ENCODE results near the gene ZCCHC17. TPM values are rescaled to one million over a fixed set of nuclear protein-coding genes. Genes with fewer than 3 reads are reported as not detected.

ZCCHC17 gene
- total RNA-seq, 1 donor from 2014 or later = 26.2 TPM

DNA sequence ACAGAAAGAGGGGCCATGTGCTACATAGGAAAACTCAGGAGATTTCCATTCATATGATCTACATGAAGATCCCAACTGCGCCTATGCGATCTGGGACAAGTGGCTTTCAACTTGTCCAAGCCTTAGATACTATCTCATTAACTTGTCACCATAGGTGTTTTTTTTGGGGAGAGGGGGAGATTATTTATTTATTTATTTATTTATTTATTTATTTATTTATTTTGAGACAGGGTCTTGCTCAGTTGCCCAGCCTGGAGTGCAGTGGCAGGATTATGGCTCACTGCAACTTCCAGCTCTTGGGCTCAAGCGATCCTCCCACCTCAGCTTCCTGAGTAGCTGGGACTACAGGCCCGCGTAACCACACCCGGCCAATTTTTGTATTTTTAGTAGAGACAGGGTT, 64.8 kb downstream of the ZCCHC17 start:
- Mint-ChIP-seq H3K27me3 (ENCODE audit: low read depth) (no peaks in the 10 kb centered on the region), H3K36me3 (ENCODE audit: low read depth) (peaks cover 25% of the 10 kb centered on the region), H3K4me3 (ENCODE audit: low read depth) (no peak overlapping the region), H3K4me1 (ENCODE audit: low read depth) (peaks cover 1% of the 10 kb centered on the region), H3K27ac (no peak overlapping the region), H3K9me3 (no peaks in the 10 kb centered on the region)
- no peak for DNase-seq (ENCODE audit: low spot score)
- intact Hi-C loops (cut with micrococcal nuclease) = no loop called here

DNA sequence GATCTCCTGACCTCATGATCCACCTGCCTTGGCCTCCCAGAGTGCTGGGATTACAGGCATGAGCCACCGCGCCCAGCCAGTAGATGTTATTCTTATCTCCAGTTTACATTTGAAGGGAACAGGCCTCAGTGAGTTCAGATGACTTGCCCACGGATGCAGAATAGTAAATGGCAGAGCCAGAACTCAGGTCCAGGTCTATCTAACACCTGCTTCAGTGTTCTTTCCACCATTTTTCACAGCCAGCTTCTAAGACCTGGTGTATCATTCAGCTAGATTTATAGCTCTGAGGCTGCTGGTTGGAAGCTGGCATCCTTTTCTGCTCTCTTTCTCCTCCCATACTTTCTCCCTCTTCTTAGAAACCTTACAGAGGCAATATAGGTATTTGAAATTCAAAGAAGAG, 65.2 kb downstream of the ZCCHC17 start:
- Mint-ChIP-seq H3K27ac (no peak overlapping the region), H3K4me3 (ENCODE audit: low read depth) (no peak overlapping the region), H3K4me1 (ENCODE audit: low read depth) (peaks cover 1% of the 10 kb centered on the region), H3K27me3 (ENCODE audit: low read depth) (no peaks in the 10 kb centered on the region), H3K36me3 (ENCODE audit: low read depth) (peaks cover 25% of the 10 kb centered on the region), H3K9me3 (no peaks in the 10 kb centered on the region)
- no peak for DNase-seq (ENCODE audit: low spot score)
- intact Hi-C loops (cut with micrococcal nuclease) = no loop called here

DNA sequence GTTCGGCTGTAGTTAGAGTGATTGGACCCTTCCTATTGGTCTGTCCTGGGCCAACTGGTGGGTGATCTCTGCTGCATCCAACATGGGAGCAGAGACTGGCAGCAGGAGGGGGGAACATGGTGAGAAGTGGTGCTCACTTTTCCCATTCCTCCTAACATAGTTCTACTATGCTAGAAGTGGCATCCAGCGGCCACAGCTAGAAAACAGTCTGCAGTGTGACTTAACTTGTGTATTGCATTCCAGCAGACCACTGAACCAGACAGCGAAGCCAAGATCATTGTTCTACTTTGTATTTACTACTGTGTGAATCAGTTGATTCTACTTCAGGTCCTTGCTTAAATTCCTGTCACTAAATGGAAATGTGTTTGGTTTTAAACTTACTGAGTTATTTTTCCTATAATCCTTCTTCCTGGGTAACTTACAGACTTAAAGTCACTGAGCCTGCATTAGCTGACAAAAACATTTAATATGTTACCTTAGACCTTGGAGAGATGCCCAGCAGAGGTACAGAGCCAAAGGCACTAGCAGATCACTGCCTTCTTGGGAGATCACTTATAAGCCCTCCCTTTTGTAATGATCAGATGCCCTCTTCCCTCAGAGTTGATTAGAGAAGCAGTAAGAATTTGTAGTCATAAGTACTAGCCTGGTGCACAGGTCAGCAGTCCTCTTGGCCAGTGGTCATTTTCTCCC, 67.9 kb downstream of the ZCCHC17 start:
- H3K4me3 Mint-ChIP-seq (ENCODE audit: low read depth) = no peak overlapping the region
- peaks cover 10% of the 10 kb centered on the region for H3K36me3 Mint-ChIP-seq (ENCODE audit: low read depth)
- no peaks in the 10 kb centered on the region for H3K9me3 Mint-ChIP-seq
- no peaks in the 10 kb centered on the region for H3K27me3 Mint-ChIP-seq (ENCODE audit: low read depth)
- H3K4me1 Mint-ChIP-seq (ENCODE audit: low read depth) = peaks cover 2% of the 10 kb centered on the region
- H3K27ac Mint-ChIP-seq = no peak overlapping the region
- intact Hi-C loops (cut with micrococcal nuclease) = no loop called here
- no peak for DNase-seq (ENCODE audit: low spot score)

GRCh38 chr1:31366796-31367195, 70.0 kb downstream of the ZCCHC17 start:
- intact Hi-C loops (cut with micrococcal nuclease) = no loop called here

DNA sequence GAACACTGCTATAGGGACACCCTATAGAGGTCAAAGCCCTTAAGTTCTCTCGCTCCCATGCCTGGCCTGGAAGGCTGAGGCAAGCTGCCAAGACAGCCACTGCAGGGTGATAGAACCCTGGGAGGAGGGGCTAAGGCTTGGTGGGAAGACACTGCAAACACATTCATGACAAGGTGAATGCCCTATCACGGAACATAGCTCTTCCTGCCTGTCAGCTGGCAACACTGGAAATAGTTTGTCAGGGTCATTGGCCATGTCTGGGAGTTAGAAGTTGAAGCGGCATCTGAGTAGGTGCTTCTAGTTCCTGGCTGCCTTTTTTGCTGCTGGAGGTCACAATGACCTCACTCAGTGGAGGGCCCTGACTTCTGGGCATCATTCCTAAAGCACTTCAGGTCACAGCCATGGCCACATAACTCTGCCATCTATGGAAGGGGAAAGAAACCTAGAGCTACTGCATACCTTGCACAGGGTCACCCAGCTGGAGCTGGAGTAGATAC, 71.8 kb downstream of the ZCCHC17 start:
- Mint-ChIP-seq H3K4me3 (ENCODE audit: low read depth) (no peak overlapping the region), H3K36me3 (ENCODE audit: low read depth) (peaks cover 10% of the 10 kb centered on the region), H3K27me3 (ENCODE audit: low read depth) (peaks cover 9% of the 10 kb centered on the region), H3K27ac (no peak overlapping the region), H3K4me1 (ENCODE audit: low read depth) (peaks cover 11% of the 10 kb centered on the region), H3K9me3 (no peaks in the 10 kb centered on the region)
- intact Hi-C loops (cut with micrococcal nuclease) = no loop called here
- DNase-seq (ENCODE audit: low spot score) = no peak

More at GRCh38 chr1:31366796-31367195, 70.0 kb downstream of the ZCCHC17 start:
- H3K27ac Mint-ChIP-seq = no peak overlapping the region
- DNase-seq (ENCODE audit: low spot score) = no peak
- H3K4me3 Mint-ChIP-seq (ENCODE audit: low read depth) = no peak overlapping the region
- H3K27me3 Mint-ChIP-seq (ENCODE audit: low read depth) = no peaks in the 10 kb centered on the region
- peaks cover 10% of the 10 kb centered on the region for H3K36me3 Mint-ChIP-seq (ENCODE audit: low read depth)
- H3K4me1 Mint-ChIP-seq (ENCODE audit: low read depth) = peaks cover 2% of the 10 kb centered on the region
- H3K9me3 Mint-ChIP-seq = no peaks in the 10 kb centered on the region

DNA sequence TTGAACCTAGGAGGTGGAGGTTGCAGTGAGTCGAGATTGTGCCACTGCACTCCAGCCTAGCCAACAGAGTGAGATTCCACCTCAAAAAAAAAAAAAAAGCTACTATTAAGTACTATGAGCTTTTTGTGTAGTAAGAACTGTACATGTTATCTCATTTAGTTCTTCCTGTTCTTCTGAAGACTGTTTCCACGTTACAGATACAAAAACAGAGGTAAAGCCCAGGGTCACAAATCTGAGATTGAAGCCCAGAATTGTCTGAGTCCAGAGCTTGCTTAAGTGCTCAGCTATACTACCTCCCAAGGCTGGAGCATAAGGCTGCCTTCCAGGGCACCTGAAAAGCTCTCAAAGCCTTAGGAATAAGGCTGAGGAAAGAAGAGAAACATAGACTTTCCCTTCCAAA, 73.2 kb downstream of the ZCCHC17 start:
- Mint-ChIP-seq H3K4me3 (ENCODE audit: low read depth) (no peak overlapping the region), H3K9me3 (no peaks in the 10 kb centered on the region), H3K27me3 (ENCODE audit: low read depth) (peaks cover 11% of the 10 kb centered on the region), H3K36me3 (ENCODE audit: low read depth) (peaks cover 1% of the 10 kb centered on the region), H3K4me1 (ENCODE audit: low read depth) (peaks cover 14% of the 10 kb centered on the region), H3K27ac (no peak overlapping the region)
- intact Hi-C loops (cut with micrococcal nuclease) = no loop called here
- DNase-seq (ENCODE audit: low spot score) = no peak

- H3K4me1 Mint-ChIP-seq (ENCODE audit: low read depth) = peaks cover 14% of the 10 kb centered on the region
- DNase-seq (ENCODE audit: low spot score) = no peak
- H3K27ac Mint-ChIP-seq = no peak overlapping the region
- intact Hi-C loops (cut with micrococcal nuclease) = no loop called here
- H3K9me3 Mint-ChIP-seq = no peaks in the 10 kb centered on the region
- no peaks in the 10 kb centered on the region for H3K36me3 Mint-ChIP-seq (ENCODE audit: low read depth)
- peaks cover 11% of the 10 kb centered on the region for H3K27me3 Mint-ChIP-seq (ENCODE audit: low read depth)
- no peak overlapping the region for H3K4me3 Mint-ChIP-seq (ENCODE audit: low read depth)
Observed at GRCh38 chr1:31370565-31370964, 73.7 kb downstream of the ZCCHC17 start.

- Mint-ChIP-seq H3K4me1 (ENCODE audit: low read depth) (peaks cover 14% of the 10 kb centered on the region), H3K27ac (no peak overlapping the region), H3K4me3 (ENCODE audit: low read depth) (no peak overlapping the region), H3K9me3 (no peaks in the 10 kb centered on the region), H3K36me3 (ENCODE audit: low read depth) (no peaks in the 10 kb centered on the region), H3K27me3 (ENCODE audit: low read depth) (peaks cover 11% of the 10 kb centered on the region)
- no peak for DNase-seq (ENCODE audit: low spot score)
- intact Hi-C loops (cut with micrococcal nuclease) = no loop called here
Observed at GRCh38 chr1:31371121-31371959, 74.5 kb downstream of the ZCCHC17 start.

- intact Hi-C loops (cut with micrococcal nuclease) = no loop called here
- Mint-ChIP-seq H3K27ac (no peak overlapping the region), H3K36me3 (ENCODE audit: low read depth) (no peaks in the 10 kb centered on the region), H3K27me3 (ENCODE audit: low read depth) (peaks cover 11% of the 10 kb centered on the region), H3K4me1 (ENCODE audit: low read depth) (peaks cover 15% of the 10 kb centered on the region), H3K4me3 (ENCODE audit: low read depth) (no peak overlapping the region), H3K9me3 (no peaks in the 10 kb centered on the region)
- no peak for DNase-seq (ENCODE audit: low spot score)
Observed at GRCh38 chr1:31372051-31372450, 75.2 kb downstream of the ZCCHC17 start.

GRCh38 chr1:31372751-31373055, 75.9 kb downstream of the ZCCHC17 start:
- no peak overlapping the region for H3K4me3 Mint-ChIP-seq (ENCODE audit: low read depth)
- intact Hi-C loops (cut with micrococcal nuclease) = no loop called here
- no peaks in the 10 kb centered on the region for H3K9me3 Mint-ChIP-seq
- no peak for DNase-seq (ENCODE audit: low spot score)
- no peak overlapping the region for H3K27ac Mint-ChIP-seq
- H3K4me1 Mint-ChIP-seq (ENCODE audit: low read depth) = peaks cover 15% of the 10 kb centered on the region
- no peaks in the 10 kb centered on the region for H3K36me3 Mint-ChIP-seq (ENCODE audit: low read depth)
- peaks cover 11% of the 10 kb centered on the region for H3K27me3 Mint-ChIP-seq (ENCODE audit: low read depth)

DNA sequence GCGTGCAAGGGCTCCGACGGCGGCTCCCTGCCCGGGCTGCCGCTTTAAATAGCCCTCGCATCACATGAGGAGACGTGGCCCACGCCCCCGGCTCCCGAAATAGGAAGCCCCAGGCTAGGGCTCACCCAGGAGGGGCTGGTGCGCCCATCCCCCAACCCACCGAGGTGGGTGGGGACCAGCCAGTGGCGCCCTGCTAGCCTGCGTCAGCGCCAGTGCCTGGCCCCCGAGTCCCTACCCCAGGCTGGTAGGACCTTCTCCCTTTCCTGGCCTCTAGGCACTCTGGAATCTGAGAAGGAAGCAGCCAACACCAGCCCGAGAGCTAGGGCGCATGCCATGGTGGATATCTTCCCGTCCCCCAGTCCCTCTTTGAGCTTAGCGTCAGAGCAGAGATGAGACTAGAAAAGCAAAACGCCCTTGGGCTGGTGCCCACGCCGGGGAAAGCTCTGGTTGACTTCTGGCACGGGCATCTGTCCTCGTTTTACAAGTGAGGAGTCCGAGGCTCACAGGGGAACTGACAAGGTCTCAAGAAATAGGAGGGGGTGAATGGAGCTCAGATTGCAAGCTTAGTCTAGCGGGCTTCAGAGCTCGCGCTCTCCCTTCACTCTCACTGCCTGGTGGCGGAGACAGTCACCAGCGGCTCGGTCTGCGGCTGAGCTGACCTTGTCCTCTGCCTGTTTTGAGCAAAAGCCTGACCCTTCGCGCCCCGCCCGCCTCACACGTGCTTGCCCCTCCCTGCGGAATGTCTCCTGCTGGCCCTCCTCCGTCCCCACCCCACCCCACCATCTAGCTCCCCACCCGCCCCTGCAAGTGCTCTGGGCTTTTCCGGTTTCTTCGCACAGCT, 76.4 kb downstream of the ZCCHC17 start, which contains the start of gene FABP3:
Gene FABP3 (minus strand): TSS at position 21 of the 841 bp plus-strand sequence. CDS start 62 bp downstream, outside the sequence.
- no peaks in the 10 kb centered on the region for H3K36me3 Mint-ChIP-seq (ENCODE audit: low read depth)
- peaks cover 15% of the 10 kb centered on the region for H3K4me1 Mint-ChIP-seq (ENCODE audit: low read depth)
- peaks cover 11% of the 10 kb centered on the region for H3K27me3 Mint-ChIP-seq (ENCODE audit: low read depth)
- intact Hi-C loops (cut with micrococcal nuclease) = no loop called here
- H3K27ac Mint-ChIP-seq = no peak within 1 kb of the TSS
- H3K9me3 Mint-ChIP-seq = no peaks in the 10 kb centered on the region
- DNase-seq (ENCODE audit: low spot score) = no peak
- peak within 1 kb of the TSS; percentile 65 for H3K4me3 Mint-ChIP-seq (ENCODE audit: low read depth)

DNA sequence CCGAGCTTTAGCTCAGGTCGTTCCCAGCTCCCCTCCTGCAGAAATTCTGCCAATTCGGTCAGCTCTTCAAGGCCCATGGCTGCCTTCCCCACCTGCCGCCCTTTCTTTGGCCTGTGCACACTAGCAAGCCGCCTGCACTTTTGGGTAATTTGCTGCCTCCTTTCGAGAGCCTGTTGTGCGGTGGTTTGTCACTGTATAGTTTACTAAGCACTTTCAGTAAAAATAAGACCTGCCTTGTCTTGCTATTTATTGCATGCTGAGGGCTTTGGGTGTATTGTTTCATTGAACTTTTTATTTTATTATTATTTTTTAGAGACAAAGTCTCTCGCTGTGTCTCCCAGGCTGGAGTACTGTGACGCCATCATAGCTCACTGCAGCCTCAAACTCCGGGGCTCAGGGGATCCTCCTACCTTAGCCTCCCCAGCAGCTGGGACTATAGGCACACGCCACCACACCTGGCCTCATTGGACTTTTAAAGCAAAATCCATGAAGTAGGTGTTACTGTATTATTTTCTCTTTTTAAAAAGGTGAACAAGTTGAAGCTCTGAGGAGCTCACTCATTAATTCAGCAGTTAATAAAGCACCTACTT, 77.2 kb downstream of the ZCCHC17 start:
- no peak for DNase-seq (ENCODE audit: low spot score)
- Mint-ChIP-seq H3K9me3 (no peaks in the 10 kb centered on the region), H3K27ac (no peak overlapping the region), H3K36me3 (ENCODE audit: low read depth) (no peaks in the 10 kb centered on the region), H3K4me1 (ENCODE audit: low read depth) (peaks cover 13% of the 10 kb centered on the region), H3K4me3 (ENCODE audit: low read depth) (peak overlapping the region; percentile 65), H3K27me3 (ENCODE audit: low read depth) (peaks cover 11% of the 10 kb centered on the region)
- intact Hi-C loops (cut with micrococcal nuclease) = no loop called here
